Endodermal cell (in vitro differentiated cells): Measurements from ENCODE around the gene CYP3A7. TPM values are rescaled to one million over a fixed set of nuclear protein-coding genes. Genes with fewer than 3 reads are reported as not detected.
"Not testable (repeated sequence)": the region's sequence is repeated elsewhere in the genome, so short reads cannot be mapped to it uniquely, and the experiment has no call there.

ENCODE experiments used
- DNase-seq: peaks from one replicate; pipeline ENCODE4 v3.0.0-alpha.2; 2017
- H3K27ac ChIP-seq: 2 replicates; pipeline ENCODE4 v1.5.1; 2013; ENCODE audit warnings: mild to moderate bottlenecking, low read depth, low read length, moderate library complexity
- H3K27me3 ChIP-seq: 2 replicates; pipeline ENCODE4 v1.6.1; 2013; ENCODE audit warnings: mild to moderate bottlenecking, low read length, moderate library complexity; ENCODE audit not compliant: insufficient read depth, control insufficient read depth, poor library complexity, severe bottlenecking
- H3K36me3 ChIP-seq: 2 replicates; pipeline ENCODE4 v1.7.0; 2013; ENCODE audit warnings: mild to moderate bottlenecking, low read length, moderate library complexity; ENCODE audit not compliant: control insufficient read depth, insufficient read depth
- H3K4me1 ChIP-seq: one replicate; pipeline ENCODE4 v1.7.0; 2013; ENCODE audit warnings: low read length; ENCODE audit not compliant: control insufficient read depth, insufficient read depth
- H3K4me3 ChIP-seq: 2 replicates; pipeline ENCODE4 v1.5.1; 2013; ENCODE audit warnings: mild to moderate bottlenecking, low read length, moderate library complexity
- H3K9ac ChIP-seq: 2 replicates; pipeline ENCODE4 v1.6.1; 2013; ENCODE audit warnings: mild to moderate bottlenecking, low read length, moderate library complexity; ENCODE audit not compliant: poor library complexity, severe bottlenecking; ENCODE audit errors: extremely low read depth
- H3K9me3 ChIP-seq: 2 replicates; pipeline ENCODE4 v1.6.1; 2013; ENCODE audit warnings: mild to moderate bottlenecking, low read length, moderate library complexity; ENCODE audit not compliant: control insufficient read depth
- H3K27ac Mint-ChIP-seq: 2 replicates; pipeline ENCODE4 v1.8.0; 2020; ENCODE audit warnings: mixed read lengths
- H3K27me3 Mint-ChIP-seq: 2 replicates; pipeline ENCODE4 v1.8.0; 2021; ENCODE audit warnings: mild to moderate bottlenecking, mixed read lengths; ENCODE audit not compliant: insufficient read depth
- H3K36me3 Mint-ChIP-seq: 2 replicates; pipeline ENCODE4 v1.8.0; 2020; ENCODE audit warnings: low read depth, mixed read lengths
- H3K4me1 Mint-ChIP-seq: 2 replicates; pipeline ENCODE4 v1.8.0; 2020; ENCODE audit warnings: mixed read lengths
- H3K4me3 Mint-ChIP-seq: 2 replicates; pipeline ENCODE4 v1.8.0; 2020; ENCODE audit warnings: mild to moderate bottlenecking, moderate library complexity, mixed read lengths
- H3K9me3 Mint-ChIP-seq: 2 replicates; pipeline ENCODE4 v1.8.0; 2020; ENCODE audit warnings: mild to moderate bottlenecking, mixed read lengths
- CTCF ChIP-seq: fragments of 200-600 bp; sonication (generic); conservative IDR thresholded peaks from 2 replicates; pipeline ENCODE4 v1.5.0; 2021; ENCODE audit warnings: antibody characterized with exemption, mild to moderate bottlenecking
- WGBS, 2 experiments: methylation state at CpG; one replicate each; pipeline versions ENCODE4 v1.1.5 to v1.1.7; 2013; ENCODE audit warnings: missing lambda C conversion rate in 2 of 2, mixed read lengths in 1 of 2; ENCODE audit not compliant: insufficient coverage in 1 of 2, insufficient read length in 1 of 2; 5-methylcytosine and 5-hydroxymethylcytosine counted together
- total RNA-seq, 2 donors: library from RNA; stranded (reverse); fragmentation: NEBNext Ultra II Directional in 1 of 2; extraction: Animal tissue kit (Norgen Biotek cat#: 25700) in 1 of 2; gene quantifications; 2 replicates in 1 of 2; 3 replicates in 1 of 2; pipeline ENCODE4 v1.2.1, GENCODE V29; 2021

CYP3A7 gene
- total RNA-seq, 2 donors from 2014 or later: not detected

GRCh38 chr7:99762680-99763327 lies 27.8 kb upstream of the CYP3A7 start:
- 86 to 100% methylated on average over 3 to 7 of the region's 7 CpGs for whole genome bisulfite sequencing, 2 experiments

GRCh38 chr7:99755085-99755484 lies 20.1 kb upstream of the CYP3A7 start:
- Mint-ChIP-seq H3K4me3 (no peak overlapping the region), H3K9me3 (peaks cover 4% of the 10 kb centered on the region), H3K36me3 (no peaks in the 10 kb centered on the region), H3K27me3 (peaks cover 14% of the 10 kb centered on the region), H3K27ac (no peak overlapping the region), H3K4me1 (peaks cover 16% of the 10 kb centered on the region)
- Histone ChIP-seq H3K27ac (no peak overlapping the region), H3K27me3 (no peaks in the 10 kb centered on the region), H3K36me3 (no peaks in the 10 kb centered on the region), H3K4me1 (no peaks in the 10 kb centered on the region), H3K4me3 (no peak overlapping the region), H3K9ac (no peak overlapping the region), H3K9me3 (no peaks in the 10 kb centered on the region)
- no peak for TF ChIP-seq CTCF
- DNase-seq: no peak
- WGBS, 2 experiments: 89% methylated on average over 1 of the region's 1 CpG; no CpG with 5 or more reads in 1 of the 2 experiments

More at GRCh38 chr7:99762680-99763327, 27.8 kb upstream of the CYP3A7 start:
- Mint-ChIP-seq H3K9me3 (no peaks in the 10 kb centered on the region), H3K4me1 (peaks cover 7% of the 10 kb centered on the region), H3K4me3 (no peak overlapping the region), H3K27me3 (peaks cover 4% of the 10 kb centered on the region), H3K27ac (no peak overlapping the region), H3K36me3 (no peaks in the 10 kb centered on the region)
- TF ChIP-seq CTCF: no peak
- Histone ChIP-seq H3K9ac (no peak overlapping the region), H3K4me3 (no peak overlapping the region), H3K27me3 (no peaks in the 10 kb centered on the region), H3K9me3 (no peaks in the 10 kb centered on the region), H3K36me3 (no peaks in the 10 kb centered on the region), H3K4me1 (no peaks in the 10 kb centered on the region), H3K27ac (no peak overlapping the region)
- no peak for DNase-seq

- Histone ChIP-seq H3K36me3 (no peaks in the 10 kb centered on the region), H3K27ac (no peak overlapping the region), H3K27me3 (no peaks in the 10 kb centered on the region), H3K9ac (no peak overlapping the region), H3K4me3 (no peak overlapping the region), H3K9me3 (no peaks in the 10 kb centered on the region), H3K4me1 (no peaks in the 10 kb centered on the region)
- no peak overlapping the region for H3K4me3 Mint-ChIP-seq
- DNase-seq: no peak
- 62 to 85% methylated on average over 2 to 3 of the region's 3 CpGs for WGBS, 2 experiments
- peaks cover 14% of the 10 kb centered on the region for H3K27me3 Mint-ChIP-seq
- H3K27ac Mint-ChIP-seq: no peak overlapping the region
- H3K36me3 Mint-ChIP-seq: no peaks in the 10 kb centered on the region
- peaks cover 4% of the 10 kb centered on the region for H3K9me3 Mint-ChIP-seq
- no peak for TF ChIP-seq CTCF
- peaks cover 13% of the 10 kb centered on the region for H3K4me1 Mint-ChIP-seq
Measured at GRCh38 chr7:99752356-99752755, 17.4 kb upstream of the CYP3A7 start.

- H3K9me3 ChIP-seq, H3K27ac ChIP-seq, H3K36me3 Mint-ChIP-seq, H3K27me3 ChIP-seq, H3K27ac Mint-ChIP-seq, DNase-seq, H3K9me3 Mint-ChIP-seq, H3K4me1 ChIP-seq, H3K36me3 ChIP-seq, H3K9ac ChIP-seq, H3K4me3 ChIP-seq: not testable (repeated sequence)
- H3K4me3 Mint-ChIP-seq: peak overlapping the region; percentile 29
- H3K27me3 Mint-ChIP-seq: peaks cover 14% of the 10 kb centered on the region
- WGBS, 2 experiments: 53% methylated on average over 2 of the region's 5 CpGs; no CpG with 5 or more reads in 1 of the 2 experiments
- H3K4me1 Mint-ChIP-seq: peaks cover 13% of the 10 kb centered on the region
Measured at GRCh38 chr7:99751322-99752052, 16.5 kb upstream of the CYP3A7 start.
